GM19351 (cell line): Measurements from ENCODE around the gene USP30.
"Not testable (repeated sequence)": the region's sequence is repeated elsewhere in the genome, so short reads cannot be mapped to it uniquely, and the experiment has no call there.

Experiments used
- ATAC-seq: cut with Tn5 transposase; IDR thresholded peaks from one replicate; pipeline ENCODE4 v1.9.1; 2021; ENCODE audit warnings: mild to moderate bottlenecking, moderate library complexity; ENCODE audit not compliant: unreplicated experiment

The USP30 gene

GRCh38 chr12:109052097-109052413, 321 bp upstream of the USP30 start:
- no peak for ATAC-seq

- peak; percentile 58 for ATAC-seq
These were observed 1.2 kb downstream of the USP30 start for GRCh38 chr12:109053382-109054123.

- not testable (repeated sequence) for ATAC-seq
These were observed 1.7 kb downstream of the USP30 start for GRCh38 chr12:109054124-109054513.

- ATAC-seq = no peak
These were observed 2.1 kb downstream of the USP30 start for GRCh38 chr12:109054520-109054919.

GRCh38 chr12:109056891-109057290, 4.5 kb downstream of the USP30 start:
- no peak for ATAC-seq

- ATAC-seq = no peak
These were observed 5.0 kb downstream of the USP30 start for GRCh38 chr12:109057376-109057775.

GRCh38 chr12:109058773-109059172, 6.4 kb downstream of the USP30 start:
- ATAC-seq = no peak

- ATAC-seq = no peak
These were observed 11.8 kb downstream of the USP30 start for GRCh38 chr12:109064143-109064542.

GRCh38 chr12:109065154-109065852, 12.9 kb downstream of the USP30 start:
- ATAC-seq = no peak

- ATAC-seq = no peak
These were observed 13.4 kb downstream of the USP30 start for GRCh38 chr12:109065853-109066193.

GRCh38 chr12:109069307-109070271, 17.2 kb downstream of the USP30 start:
- ATAC-seq = no peak

GRCh38 chr12:109074866-109075265, 22.5 kb downstream of the USP30 start:
- no peak for ATAC-seq

- ATAC-seq = no peak
These were observed 30.4 kb downstream of the USP30 start for GRCh38 chr12:109082751-109083150.

- ATAC-seq = no peak
These were observed 32.0 kb downstream of the USP30 start for GRCh38 chr12:109084425-109084824.

GRCh38 chr12:109085590-109085989, 33.2 kb downstream of the USP30 start:
- no peak for ATAC-seq

- ATAC-seq = no peak
These were observed 34.9 kb downstream of the USP30 start for GRCh38 chr12:109087250-109087649.

GRCh38 chr12:109088818-109089217, 36.4 kb downstream of the USP30 start:
- no peak for ATAC-seq

- no peak for ATAC-seq
These were observed 37.3 kb downstream of the USP30 start for GRCh38 chr12:109089683-109090082.

GRCh38 chr12:109092497-109093021, 40.2 kb downstream of the USP30 start:
- ATAC-seq = no peak

- peak; percentile 61 for ATAC-seq
These were observed 40.9 kb downstream of the USP30 start, which contains the start of gene ALKBH2 for GRCh38 chr12:109093022-109093918. TSS of gene ALKBH2 (minus strand) at chr12:109093472. CDS start at chr12:109092786, 686 bp downstream.
